ENCODE data around the gene PDLIM5.

PDLIM5 gene

DNA sequence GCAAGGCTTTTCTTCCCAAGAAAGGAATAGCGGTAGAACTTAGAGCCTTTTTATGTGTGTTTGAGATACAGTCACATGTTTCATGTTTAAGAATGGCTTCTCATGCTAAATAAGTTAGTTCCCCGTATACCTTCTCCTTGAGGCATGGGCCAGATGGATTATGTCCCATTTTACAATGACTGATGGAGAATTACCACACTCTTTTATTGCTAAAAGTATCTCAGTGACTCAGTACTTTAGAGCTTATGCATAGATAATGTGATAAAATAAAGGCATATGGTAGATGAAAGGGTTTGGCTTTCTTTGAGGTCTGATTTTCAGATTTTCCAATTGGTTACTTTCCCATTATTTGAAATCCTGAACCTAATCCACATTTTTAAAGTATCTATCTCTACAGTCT, 184.3 kb downstream of the PDLIM5 start:
- Histone ChIP-seq H3K9ac (ENCODE audit: low read depth, low read length) (no peak overlapping the region), H3K9me3 (ENCODE audit: insufficient read depth, low read depth, low read length) (no peaks in the 10 kb centered on the region), H3K27ac (ENCODE audit: low read depth, low read length) (no peak overlapping the region), H3K4me1 (ENCODE audit: insufficient read depth, low read length) (no peaks in the 10 kb centered on the region), H3K36me3 (ENCODE audit: insufficient read depth, low read length) (peaks cover 9% of the 10 kb centered on the region), H3K4me3 (ENCODE audit: low read length) (no peak overlapping the region), H3K27me3 (ENCODE audit: insufficient read depth, low read length) (no peaks in the 10 kb centered on the region)
- 100% methylated on average over 2 of the region's 2 CpGs for WGBS

DNA sequence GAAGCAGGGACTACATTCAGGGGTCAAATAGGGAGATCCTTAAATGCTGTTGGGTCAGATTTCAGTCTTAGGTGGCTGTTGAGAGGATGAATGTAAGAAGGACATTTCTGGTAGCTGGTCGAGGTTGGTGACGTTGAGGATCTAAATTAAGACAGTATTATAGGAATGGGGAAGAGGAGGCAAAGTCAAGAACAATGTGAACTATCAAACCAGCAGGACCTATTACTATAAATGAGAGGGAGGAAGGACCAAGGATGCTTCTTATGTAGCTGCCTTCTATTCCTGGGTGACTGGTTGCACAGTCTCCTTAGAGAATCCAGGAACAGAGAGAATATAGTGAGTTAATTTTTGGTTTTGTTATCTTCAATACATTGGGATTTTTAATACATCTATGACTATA, 187.6 kb downstream of the PDLIM5 start:
- Histone ChIP-seq H3K27ac (ENCODE audit: low read depth, low read length) (no peak overlapping the region), H3K4me3 (ENCODE audit: low read length) (no peak overlapping the region), H3K36me3 (ENCODE audit: insufficient read depth, low read length) (peaks cover 18% of the 10 kb centered on the region), H3K4me1 (ENCODE audit: insufficient read depth, low read length) (no peaks in the 10 kb centered on the region), H3K9ac (ENCODE audit: low read depth, low read length) (no peak overlapping the region), H3K27me3 (ENCODE audit: insufficient read depth, low read length) (no peaks in the 10 kb centered on the region), H3K9me3 (ENCODE audit: insufficient read depth, low read depth, low read length) (no peaks in the 10 kb centered on the region)
- WGBS = 88% methylated on average over 2 of the region's 2 CpGs

DNA sequence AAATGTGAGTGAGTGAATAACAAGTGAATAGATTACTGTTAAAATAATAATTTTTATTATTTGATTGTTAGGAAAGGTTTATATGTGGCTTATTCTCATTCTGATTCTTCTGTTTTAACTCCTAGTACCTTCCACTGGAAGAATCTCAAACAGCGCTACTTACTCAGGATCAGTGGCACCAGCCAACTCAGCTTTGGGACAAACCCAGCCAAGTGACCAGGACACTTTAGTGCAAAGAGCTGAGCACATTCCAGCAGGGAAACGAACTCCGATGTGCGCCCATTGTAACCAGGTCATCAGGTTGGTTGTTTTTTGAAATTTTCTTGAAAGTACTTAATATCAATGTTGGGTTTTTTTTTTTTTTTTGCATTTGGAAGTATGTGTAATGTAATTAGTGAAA, 188.4 kb downstream of the PDLIM5 start:
- Histone ChIP-seq H3K9me3 (ENCODE audit: insufficient read depth, low read depth, low read length) (no peaks in the 10 kb centered on the region), H3K4me1 (ENCODE audit: insufficient read depth, low read length) (no peaks in the 10 kb centered on the region), H3K27me3 (ENCODE audit: insufficient read depth, low read length) (no peaks in the 10 kb centered on the region), H3K9ac (ENCODE audit: low read depth, low read length) (no peak overlapping the region), H3K27ac (ENCODE audit: low read depth, low read length) (no peak overlapping the region), H3K36me3 (ENCODE audit: insufficient read depth, low read length) (peaks cover 18% of the 10 kb centered on the region), H3K4me3 (ENCODE audit: low read length) (no peak overlapping the region)
- 96% methylated on average over 4 of the region's 4 CpGs for WGBS

DNA sequence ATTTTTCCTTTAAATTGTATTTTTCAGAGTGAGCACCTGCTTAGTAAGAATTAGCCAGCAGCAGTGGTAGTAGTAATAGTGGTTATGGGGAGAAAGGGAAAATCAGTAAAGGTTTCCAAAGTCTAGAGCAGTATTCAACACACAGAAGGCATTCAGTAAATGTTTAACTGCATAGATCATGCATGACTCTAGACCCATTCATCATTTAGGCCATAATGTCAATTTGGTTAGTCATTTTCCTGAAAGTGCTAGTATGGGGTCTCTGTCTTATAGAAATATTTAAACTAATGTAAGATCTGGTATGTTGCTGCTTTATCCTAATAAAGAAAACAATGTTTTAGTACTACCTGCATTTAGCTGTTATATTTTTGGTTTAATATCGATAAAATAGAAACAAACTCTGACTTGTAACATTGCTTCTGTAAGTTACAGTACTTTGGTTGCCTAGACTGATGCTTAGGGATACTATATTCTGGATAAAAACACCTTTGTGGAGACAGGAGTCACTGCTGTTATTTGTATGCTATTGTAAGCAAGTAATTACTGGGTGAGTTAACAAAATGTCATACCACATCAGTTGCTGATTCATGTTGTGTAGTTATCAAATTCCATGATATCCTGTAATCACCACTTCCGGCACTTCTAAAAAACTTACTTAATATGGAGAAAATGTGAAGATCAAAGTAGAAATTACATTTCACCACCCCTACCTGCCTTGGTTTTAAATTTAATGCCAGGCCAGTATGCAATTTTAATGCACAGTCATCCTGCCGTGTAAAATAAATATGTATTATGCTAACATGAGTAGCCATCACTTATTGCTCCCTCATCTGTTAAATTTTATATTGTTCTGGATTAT, 190.2 kb downstream of the PDLIM5 start:
- Histone ChIP-seq H3K4me3 (ENCODE audit: low read length) (no peak overlapping the region), H3K36me3 (ENCODE audit: insufficient read depth, low read length) (peaks cover 25% of the 10 kb centered on the region), H3K9me3 (ENCODE audit: insufficient read depth, low read depth, low read length) (no peaks in the 10 kb centered on the region), H3K27me3 (ENCODE audit: insufficient read depth, low read length) (no peaks in the 10 kb centered on the region), H3K27ac (ENCODE audit: low read depth, low read length) (no peak overlapping the region), H3K9ac (ENCODE audit: low read depth, low read length) (no peak overlapping the region), H3K4me1 (ENCODE audit: insufficient read depth, low read length) (no peaks in the 10 kb centered on the region)
- 100% methylated on average over 1 of the region's 3 CpGs for WGBS

DNA sequence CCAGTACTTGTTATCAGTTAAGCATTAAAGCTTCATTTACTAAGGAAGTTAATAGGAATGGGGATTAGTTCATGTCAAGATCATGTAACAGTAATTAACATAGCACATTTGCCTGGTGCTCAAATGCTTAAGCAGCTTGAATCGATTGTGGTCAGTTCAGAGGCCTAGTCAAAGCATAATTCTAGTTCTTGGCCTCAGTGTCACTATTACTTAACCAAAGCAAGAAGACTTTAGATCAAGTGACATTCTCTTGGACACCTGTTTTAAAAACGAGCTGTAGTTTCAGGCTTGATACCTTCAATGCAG, 190.8 kb downstream of the PDLIM5 start:
- no peaks in the 10 kb centered on the region for H3K9me3 ChIP-seq (ENCODE audit: insufficient read depth, low read depth, low read length)
- H3K9ac ChIP-seq (ENCODE audit: low read depth, low read length) = no peak overlapping the region
- no peak overlapping the region for H3K4me3 ChIP-seq (ENCODE audit: low read length)
- H3K36me3 ChIP-seq (ENCODE audit: insufficient read depth, low read length) = peaks cover 30% of the 10 kb centered on the region
- no peaks in the 10 kb centered on the region for H3K4me1 ChIP-seq (ENCODE audit: insufficient read depth, low read length)
- WGBS = 86% methylated on average over 2 of the region's 2 CpGs
- no peak overlapping the region for H3K27ac ChIP-seq (ENCODE audit: low read depth, low read length)
- no peaks in the 10 kb centered on the region for H3K27me3 ChIP-seq (ENCODE audit: insufficient read depth, low read length)

DNA sequence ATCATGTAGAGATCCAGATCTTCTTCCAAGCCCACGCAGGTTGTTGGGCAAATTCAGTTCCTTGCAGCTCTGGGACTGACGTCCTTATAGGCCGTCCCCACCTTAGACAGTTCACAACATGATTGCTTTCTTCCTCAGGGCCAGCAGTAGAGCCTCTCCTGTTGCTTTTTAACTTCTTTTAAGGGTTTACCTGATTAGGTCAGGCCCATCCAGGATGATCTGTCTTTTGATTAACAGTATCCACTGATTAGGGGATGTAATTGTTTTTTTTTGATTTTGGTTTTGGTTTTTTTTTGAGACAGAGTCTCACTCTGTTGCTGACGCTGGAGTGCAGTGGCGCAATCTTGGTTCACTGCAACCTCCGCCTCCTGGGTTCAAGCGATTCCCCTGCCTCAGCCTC, 197.0 kb downstream of the PDLIM5 start:
- Histone ChIP-seq H3K27ac (ENCODE audit: low read depth, low read length) (no peak overlapping the region), H3K9ac (ENCODE audit: low read depth, low read length) (no peak overlapping the region), H3K4me3 (ENCODE audit: low read length) (no peak overlapping the region), H3K9me3 (ENCODE audit: insufficient read depth, low read depth, low read length) (no peaks in the 10 kb centered on the region), H3K36me3 (ENCODE audit: insufficient read depth, low read length) (peaks cover 18% of the 10 kb centered on the region; the same call in 1 of the 2 replicates), H3K4me1 (ENCODE audit: insufficient read depth, low read length) (no peaks in the 10 kb centered on the region), H3K27me3 (ENCODE audit: insufficient read depth, low read length) (no peaks in the 10 kb centered on the region)
- WGBS = 94% methylated on average over 7 of the region's 7 CpGs

DNA sequence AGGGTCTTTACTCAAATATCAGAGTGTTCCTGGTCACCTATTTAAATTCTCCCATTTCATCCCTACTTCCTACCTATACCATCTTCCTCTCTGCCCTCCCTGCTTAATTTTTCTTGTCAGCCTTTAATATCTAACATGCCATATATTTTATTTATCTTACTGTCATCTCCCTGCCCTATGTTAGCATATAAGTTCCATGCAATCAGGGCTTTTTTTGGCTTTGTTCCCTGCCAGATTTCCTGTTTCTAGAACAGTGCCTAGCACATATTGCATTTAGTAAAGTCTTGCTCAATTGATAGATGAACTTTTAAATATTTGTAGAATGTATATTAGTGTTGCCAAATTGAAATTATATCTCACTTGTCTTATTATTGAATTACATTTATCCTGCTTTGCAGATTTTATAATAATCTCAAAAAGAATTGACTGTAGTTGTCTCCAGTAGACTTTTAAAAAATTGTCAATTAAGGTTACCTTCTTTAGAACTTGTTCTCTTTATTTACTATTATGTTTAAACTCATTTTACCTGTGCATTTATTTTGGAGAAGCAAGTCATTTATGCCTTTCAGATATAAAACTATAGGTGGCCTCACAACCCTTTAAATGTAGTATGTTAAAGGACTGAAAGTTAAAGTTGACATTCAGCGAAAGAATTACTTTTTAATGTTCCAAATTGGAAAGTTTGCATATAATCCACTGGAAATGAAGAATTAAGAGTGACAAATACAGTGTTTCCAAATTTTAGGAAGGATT, 197.8 kb downstream of the PDLIM5 start:
- H3K4me1 ChIP-seq (ENCODE audit: insufficient read depth, low read length) = no peaks in the 10 kb centered on the region
- H3K9ac ChIP-seq (ENCODE audit: low read depth, low read length) = no peak overlapping the region
- no peak overlapping the region for H3K27ac ChIP-seq (ENCODE audit: low read depth, low read length)
- no peak overlapping the region for H3K4me3 ChIP-seq (ENCODE audit: low read length)
- H3K36me3 ChIP-seq (ENCODE audit: insufficient read depth, low read length) = peaks cover 18% of the 10 kb centered on the region; the same call in 1 of the 2 replicates
- H3K27me3 ChIP-seq (ENCODE audit: insufficient read depth, low read length) = no peaks in the 10 kb centered on the region
- WGBS = 100% methylated on average over 1 of the region's 1 CpG
- H3K9me3 ChIP-seq (ENCODE audit: insufficient read depth, low read depth, low read length) = no peaks in the 10 kb centered on the region

DNA sequence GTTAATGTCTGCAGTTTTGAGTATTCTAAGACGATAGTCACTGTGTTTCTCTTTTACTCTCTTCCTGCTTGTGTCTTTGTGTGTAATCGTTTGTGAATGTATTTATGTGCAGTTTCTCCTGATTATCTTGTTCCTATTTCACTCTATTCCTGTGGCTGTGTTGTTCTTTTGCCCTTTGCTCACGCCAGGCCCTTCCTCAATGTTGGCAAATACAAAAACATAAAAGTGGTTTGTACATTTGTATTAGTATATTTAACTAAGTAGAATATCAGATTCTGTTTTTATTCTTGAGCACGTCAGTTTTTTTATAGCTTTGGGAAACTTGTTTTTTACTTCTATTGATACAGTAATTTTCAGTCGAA, 198.4 kb downstream of the PDLIM5 start:
- no peaks in the 10 kb centered on the region for H3K4me1 ChIP-seq (ENCODE audit: insufficient read depth, low read length)
- peaks cover 18% of the 10 kb centered on the region; the same call in 1 of the 2 replicates for H3K36me3 ChIP-seq (ENCODE audit: insufficient read depth, low read length)
- H3K9ac ChIP-seq (ENCODE audit: low read depth, low read length) = no peak overlapping the region
- H3K27ac ChIP-seq (ENCODE audit: low read depth, low read length) = no peak overlapping the region
- WGBS = 97% methylated on average over 3 of the region's 5 CpGs
- H3K4me3 ChIP-seq (ENCODE audit: low read length) = no peak overlapping the region
- no peaks in the 10 kb centered on the region for H3K9me3 ChIP-seq (ENCODE audit: insufficient read depth, low read depth, low read length)
- H3K27me3 ChIP-seq (ENCODE audit: insufficient read depth, low read length) = no peaks in the 10 kb centered on the region

DNA sequence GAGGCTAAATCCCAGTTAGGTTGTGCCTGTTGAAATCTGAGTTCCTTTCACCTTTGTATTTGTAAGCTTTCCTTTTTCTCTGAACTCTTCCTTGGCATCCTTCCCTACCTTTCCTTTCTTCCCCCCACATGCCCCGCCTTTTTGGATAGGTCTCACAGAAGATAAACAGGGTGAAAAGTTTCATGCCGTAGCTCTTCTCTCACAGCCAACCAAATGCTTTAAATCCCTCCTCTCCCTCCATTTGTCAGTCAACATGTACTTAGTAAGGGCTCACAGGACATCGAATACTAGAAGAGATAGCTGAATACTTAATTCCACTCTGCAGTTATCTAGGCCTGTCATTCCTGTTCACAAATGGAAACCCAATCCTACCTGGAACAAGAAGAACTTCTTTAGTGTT, 198.9 kb downstream of the PDLIM5 start:
- 96% methylated on average over 3 of the region's 3 CpGs for WGBS
- Histone ChIP-seq H3K27ac (ENCODE audit: low read depth, low read length) (no peak overlapping the region), H3K9ac (ENCODE audit: low read depth, low read length) (no peak overlapping the region), H3K4me3 (ENCODE audit: low read length) (no peak overlapping the region), H3K27me3 (ENCODE audit: insufficient read depth, low read length) (no peaks in the 10 kb centered on the region), H3K36me3 (ENCODE audit: insufficient read depth, low read length) (peaks cover 16% of the 10 kb centered on the region; the same call in 1 of the 2 replicates), H3K4me1 (ENCODE audit: insufficient read depth, low read length) (no peaks in the 10 kb centered on the region), H3K9me3 (ENCODE audit: insufficient read depth, low read depth, low read length) (no peaks in the 10 kb centered on the region)

DNA sequence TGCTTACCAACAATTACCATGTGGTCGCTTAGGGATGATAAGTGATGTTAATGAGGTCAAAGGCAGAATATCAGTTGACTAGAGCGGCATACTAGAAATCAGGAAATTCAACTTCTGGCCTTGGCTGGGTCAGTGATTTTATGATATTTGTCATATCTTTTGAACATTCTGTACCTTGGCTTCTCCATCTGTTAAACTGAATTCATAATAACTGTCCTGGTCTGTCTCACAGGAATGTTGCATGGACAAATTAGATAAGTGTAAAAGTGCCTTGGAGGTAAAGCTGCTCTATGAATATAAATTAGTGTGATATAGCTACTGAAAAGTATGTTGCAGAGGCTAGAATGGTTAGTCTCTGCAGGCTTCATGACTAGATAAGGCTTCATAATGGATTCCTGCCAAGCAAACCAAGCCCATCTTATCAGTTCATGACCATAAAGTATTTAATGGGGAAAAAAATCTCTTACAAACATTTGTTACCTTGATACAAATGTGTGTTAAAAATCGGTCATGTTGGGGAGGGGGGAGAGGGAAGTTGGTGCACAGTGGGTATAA, 201.4 kb downstream of the PDLIM5 start:
- H3K9ac ChIP-seq (ENCODE audit: low read depth, low read length) = no peak overlapping the region
- no peak overlapping the region for H3K4me3 ChIP-seq (ENCODE audit: low read length)
- WGBS = 95% methylated on average over 3 of the region's 3 CpGs
- H3K27ac ChIP-seq (ENCODE audit: low read depth, low read length) = no peak overlapping the region
- no peaks in the 10 kb centered on the region for H3K9me3 ChIP-seq (ENCODE audit: insufficient read depth, low read depth, low read length)
- H3K4me1 ChIP-seq (ENCODE audit: insufficient read depth, low read length) = no peaks in the 10 kb centered on the region
- H3K36me3 ChIP-seq (ENCODE audit: insufficient read depth, low read length) = peaks cover 15% of the 10 kb centered on the region; the same call in 1 of the 2 replicates
- H3K27me3 ChIP-seq (ENCODE audit: insufficient read depth, low read length) = no peaks in the 10 kb centered on the region

DNA sequence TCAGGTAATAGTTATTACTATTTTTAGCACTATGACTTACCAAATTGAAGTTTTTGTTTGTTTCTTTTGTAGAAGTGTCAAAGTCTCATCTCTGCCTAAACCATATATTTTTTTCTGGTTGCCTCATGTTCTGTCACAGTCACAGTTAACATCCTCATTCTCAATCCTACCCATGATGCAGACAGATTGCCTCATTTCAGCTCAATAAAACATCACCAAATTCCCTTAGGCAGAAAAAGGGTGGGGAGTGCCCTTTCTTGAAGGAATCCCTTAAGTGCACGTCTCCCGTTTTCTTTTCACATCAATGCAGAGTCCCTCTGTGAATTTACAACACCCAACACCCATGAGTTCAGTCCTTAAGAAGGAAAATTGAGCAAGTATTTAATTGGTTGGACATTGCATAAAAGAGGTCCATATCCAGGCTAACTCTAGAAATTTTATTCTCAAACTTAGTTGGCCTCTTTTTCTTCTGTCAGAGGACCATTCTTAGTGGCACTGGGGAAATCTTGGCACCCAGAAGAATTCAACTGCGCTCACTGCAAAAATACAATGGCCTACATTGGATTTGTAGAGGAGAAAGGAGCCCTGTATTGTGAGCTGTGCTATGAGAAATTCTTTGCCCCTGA, 202.4 kb downstream of the PDLIM5 start:
- H3K27ac ChIP-seq (ENCODE audit: low read depth, low read length) = no peak overlapping the region
- H3K9me3 ChIP-seq (ENCODE audit: insufficient read depth, low read depth, low read length) = no peaks in the 10 kb centered on the region
- H3K4me3 ChIP-seq (ENCODE audit: low read length) = no peak overlapping the region
- no peak overlapping the region for H3K9ac ChIP-seq (ENCODE audit: low read depth, low read length)
- no peaks in the 10 kb centered on the region for H3K4me1 ChIP-seq (ENCODE audit: insufficient read depth, low read length)
- H3K27me3 ChIP-seq (ENCODE audit: insufficient read depth, low read length) = no peaks in the 10 kb centered on the region
- WGBS = 90% methylated on average over 3 of the region's 3 CpGs
- peaks cover 21% of the 10 kb centered on the region; the same call in 1 of the 2 replicates for H3K36me3 ChIP-seq (ENCODE audit: insufficient read depth, low read length)

All from HUES64 (cell line).